LNCAP (cell line): Measurements from ENCODE around the gene INIP.

Source experiments
- TF ChIP-seq, protein P1 (sequence below): fragments of 450-650 bp; IDR thresholded peaks from 2 replicates; pipeline ENCODE4 v1.5.1; 2017; ENCODE audit warnings: mild to moderate bottlenecking

INIP gene

DNA sequence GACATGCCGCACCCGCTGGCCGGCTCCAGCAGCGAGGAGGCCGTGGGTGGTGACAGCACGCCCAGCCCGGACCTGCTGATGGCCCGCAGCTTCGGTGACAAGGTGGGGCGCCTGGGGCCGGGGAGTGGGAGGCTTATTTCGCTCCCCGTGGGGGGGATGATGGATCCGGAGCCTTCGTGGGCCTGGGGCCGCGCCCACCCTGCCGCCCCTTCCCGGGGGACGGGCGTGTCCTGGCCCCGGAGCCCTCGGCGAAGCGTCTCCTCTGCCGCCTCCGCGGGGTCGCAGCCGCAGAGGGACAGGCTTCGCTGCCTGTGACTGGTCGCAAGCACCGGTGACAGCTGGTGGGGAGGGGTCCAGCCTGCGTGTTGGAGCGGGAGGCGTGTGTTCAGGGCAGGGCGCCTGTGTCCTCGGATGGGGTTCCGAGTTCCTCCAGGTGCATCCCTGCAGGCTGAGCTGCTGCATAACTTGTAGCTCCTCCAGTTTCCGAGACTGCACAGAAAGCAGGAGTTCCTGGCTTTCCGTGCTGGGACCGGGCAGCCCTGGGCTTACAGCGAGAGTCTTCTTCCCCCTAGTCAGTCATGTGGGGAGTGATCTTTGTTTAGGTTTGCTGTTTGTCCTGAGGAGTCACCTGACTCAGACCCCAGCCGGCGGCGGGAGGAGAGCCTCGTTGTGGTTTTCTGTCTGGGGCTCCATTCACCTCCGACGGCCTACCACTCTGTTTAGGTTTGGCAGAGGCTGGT lies 33.3 kb upstream of the INIP start:
- TF ChIP-seq, protein P1, sequence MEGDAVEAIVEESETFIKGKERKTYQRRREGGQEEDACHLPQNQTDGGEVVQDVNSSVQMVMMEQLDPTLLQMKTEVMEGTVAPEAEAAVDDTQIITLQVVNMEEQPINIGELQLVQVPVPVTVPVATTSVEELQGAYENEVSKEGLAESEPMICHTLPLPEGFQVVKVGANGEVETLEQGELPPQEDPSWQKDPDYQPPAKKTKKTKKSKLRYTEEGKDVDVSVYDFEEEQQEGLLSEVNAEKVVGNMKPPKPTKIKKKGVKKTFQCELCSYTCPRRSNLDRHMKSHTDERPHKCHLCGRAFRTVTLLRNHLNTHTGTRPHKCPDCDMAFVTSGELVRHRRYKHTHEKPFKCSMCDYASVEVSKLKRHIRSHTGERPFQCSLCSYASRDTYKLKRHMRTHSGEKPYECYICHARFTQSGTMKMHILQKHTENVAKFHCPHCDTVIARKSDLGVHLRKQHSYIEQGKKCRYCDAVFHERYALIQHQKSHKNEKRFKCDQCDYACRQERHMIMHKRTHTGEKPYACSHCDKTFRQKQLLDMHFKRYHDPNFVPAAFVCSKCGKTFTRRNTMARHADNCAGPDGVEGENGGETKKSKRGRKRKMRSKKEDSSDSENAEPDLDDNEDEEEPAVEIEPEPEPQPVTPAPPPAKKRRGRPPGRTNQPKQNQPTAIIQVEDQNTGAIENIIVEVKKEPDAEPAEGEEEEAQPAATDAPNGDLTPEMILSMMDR, result no peak

DNA sequence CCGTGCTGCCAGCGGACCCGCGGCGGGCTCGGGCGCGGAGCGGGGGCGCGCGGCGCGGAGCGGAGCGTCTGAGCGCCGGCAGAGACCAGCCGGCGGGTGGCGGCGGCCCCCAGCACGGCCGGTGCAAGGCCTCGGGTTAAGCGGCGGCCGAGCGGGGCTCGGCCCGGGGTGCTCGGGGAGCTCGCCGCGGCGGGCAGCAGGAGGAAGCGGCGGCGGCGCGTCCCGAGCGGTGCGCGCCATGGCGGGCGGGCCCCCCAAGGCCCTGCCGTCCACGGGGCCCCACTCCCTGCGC lies 32.8 kb upstream of the INIP start:
- TF ChIP-seq, protein P1, result no peak

DNA sequence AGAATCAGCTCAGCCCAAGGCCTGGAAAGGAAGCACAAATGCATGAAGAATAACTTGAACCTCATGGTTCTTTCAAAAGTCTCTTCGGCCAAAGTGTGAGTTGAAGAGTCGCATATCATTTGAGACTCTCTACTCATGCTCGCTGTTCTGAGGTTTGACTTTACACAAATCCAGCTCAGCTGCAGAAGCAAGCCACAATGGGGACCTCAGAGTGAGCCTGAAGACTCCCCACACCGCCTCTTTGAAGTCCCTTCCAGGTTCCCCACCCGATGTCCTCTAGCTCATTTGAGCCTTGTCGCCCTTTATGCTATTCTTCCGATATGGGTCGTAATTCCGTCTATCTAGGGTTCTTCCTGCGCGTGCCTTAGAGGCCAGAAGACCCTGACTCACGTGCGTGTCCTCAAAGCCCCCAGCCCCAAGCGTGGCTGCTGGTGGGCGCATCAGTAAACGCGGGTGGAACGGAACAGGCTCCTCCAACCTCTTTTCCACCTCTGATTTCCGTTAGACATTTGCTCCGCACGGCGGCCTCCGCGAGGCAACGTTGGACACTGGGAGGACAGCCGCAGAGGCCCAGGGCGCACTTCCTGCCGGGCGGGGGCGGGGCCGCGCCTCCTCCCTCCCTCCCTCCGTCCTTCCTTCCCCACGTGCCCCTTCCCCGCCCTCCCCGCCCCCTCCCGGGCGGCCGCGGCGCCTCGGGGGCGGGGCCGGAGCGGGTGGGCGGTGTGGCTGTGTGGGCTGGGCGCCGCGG lies 32.3 kb upstream of the INIP start, which contains the start of gene SNX30:
TSS of gene SNX30 (plus strand) at position 745 of the 748 bp plus-strand sequence. CDS start 242 bp downstream, outside the sequence.
- TF ChIP-seq, protein P1, result no peak; the same call in 1 of the 2 replicates

DNA sequence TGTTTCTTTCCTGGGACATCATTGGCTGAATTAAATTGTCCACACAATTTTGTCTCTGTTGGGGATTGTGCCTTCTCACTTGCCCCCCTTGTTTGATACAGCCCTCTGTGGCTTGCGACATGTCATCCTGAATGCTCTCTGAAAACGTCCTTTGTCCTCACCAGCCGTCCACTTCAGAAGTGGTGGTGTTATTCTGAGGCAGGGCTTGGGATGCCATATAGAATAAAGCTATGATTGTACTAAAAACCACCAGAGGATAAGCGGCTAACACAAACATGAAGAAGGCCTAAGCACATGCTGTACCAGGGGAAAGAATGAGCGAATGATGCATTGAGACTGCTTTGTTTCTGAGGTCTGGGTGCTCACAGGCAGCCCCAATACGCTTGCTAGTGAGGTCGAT lies 29.2 kb upstream of the INIP start:
- TF ChIP-seq, protein P1, result no peak

DNA sequence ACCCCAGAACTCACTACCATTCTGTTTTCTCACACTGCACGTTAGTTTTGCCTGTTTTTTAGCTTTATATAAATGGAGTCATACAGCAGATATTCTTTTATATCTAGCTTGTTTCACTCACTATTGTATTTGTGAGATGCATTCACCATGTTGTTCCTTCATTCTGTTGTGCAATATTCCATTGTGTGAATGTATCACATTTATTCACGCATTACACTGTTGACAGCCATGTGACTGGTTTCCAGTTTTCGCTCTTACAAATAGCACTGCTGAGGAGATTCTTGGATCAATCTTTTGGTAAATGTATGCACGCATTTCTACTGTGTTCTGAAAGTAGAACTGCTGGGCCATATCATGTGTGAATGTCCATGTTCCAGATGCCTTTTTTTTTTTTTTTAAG lies 26.3 kb upstream of the INIP start:
- TF ChIP-seq, protein P1, result no peak

DNA sequence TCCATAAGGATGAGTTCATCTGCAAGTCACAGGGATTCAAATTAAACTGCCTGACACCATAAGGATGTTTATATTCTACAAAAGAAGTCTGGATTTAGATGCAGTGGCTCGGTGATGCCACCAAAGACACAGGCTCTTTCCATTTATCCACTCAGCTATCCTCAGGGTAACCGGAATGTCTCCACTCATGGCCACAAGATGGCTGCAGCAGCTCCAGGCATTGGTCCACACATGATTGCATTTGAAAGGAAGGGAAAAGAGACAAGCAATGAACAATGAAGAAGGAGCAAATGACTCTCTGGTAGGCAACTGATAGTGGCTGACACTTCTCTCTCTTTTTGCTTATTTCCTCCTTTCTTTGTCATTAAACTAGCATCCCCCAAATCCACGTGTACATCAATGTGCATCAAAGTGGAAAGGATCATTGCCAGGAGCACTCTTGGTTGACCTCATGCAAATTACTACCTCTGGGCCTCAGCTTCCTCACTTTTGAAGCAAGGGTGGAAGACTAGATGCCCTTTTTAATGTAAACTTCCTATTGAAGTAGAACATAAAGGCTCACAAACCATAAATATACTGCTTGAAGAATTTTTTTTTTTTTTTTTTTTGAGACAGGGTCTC lies 25.4 kb upstream of the INIP start:
- TF ChIP-seq, protein P1, result no peak

DNA sequence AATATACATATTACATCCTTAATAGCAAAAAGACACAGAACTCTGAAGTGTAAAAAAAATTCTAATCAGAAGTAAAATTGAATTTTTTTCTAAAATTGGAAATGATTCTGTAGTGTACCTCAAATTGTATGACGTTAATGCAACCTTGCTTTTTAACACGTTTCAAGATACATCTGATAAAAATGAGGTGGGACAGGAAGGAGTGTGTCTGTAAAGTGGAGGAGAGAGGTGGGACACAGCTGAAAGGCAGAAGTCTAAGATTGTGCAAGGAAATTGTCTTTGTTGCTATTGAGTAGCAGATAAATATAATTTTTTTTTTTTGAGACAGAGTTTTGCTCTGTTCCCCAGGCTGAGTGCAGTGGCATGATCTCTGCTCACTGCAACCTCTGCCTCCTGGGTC lies 17.0 kb upstream of the INIP start:
- TF ChIP-seq, protein P1, result no peak
